RWPE1 (cell line): ENCODE results near the gene STXBP6.

Experiments used
- CTCF ChIA-PET: fragments of 350-600 bp; sonication (Branson Sonifier 250); formaldehyde crosslinking; extraction: SDS; loops from one replicate; lab custom pipeline; 2021; lab: Yijun Ruan, JAX
- POLR2A ChIA-PET: fragments of 400-600 bp; formaldehyde crosslinking; extraction: SDS; loops from one replicate; lab custom pipeline; 2020; ENCODE audit warnings: antibody characterized with exemption; ENCODE audit not compliant: low non-redundant PET; lab: Yijun Ruan, JAX
- DNase-seq: peaks from one replicate; pipeline ENCODE4 v3.0.0; 2012; ENCODE audit warnings: low spot score
- H3K27ac ChIP-seq: fragments of 450-650 bp; 2 replicates; pipeline ENCODE4 v1.5.1; 2017
- CTCF ChIP-seq: fragments of 450-650 bp; conservative IDR thresholded peaks from 2 replicates; pipeline ENCODE4 v1.5.1; 2017; ENCODE audit warnings: low read depth, mild to moderate bottlenecking

Gene STXBP6

DNA sequence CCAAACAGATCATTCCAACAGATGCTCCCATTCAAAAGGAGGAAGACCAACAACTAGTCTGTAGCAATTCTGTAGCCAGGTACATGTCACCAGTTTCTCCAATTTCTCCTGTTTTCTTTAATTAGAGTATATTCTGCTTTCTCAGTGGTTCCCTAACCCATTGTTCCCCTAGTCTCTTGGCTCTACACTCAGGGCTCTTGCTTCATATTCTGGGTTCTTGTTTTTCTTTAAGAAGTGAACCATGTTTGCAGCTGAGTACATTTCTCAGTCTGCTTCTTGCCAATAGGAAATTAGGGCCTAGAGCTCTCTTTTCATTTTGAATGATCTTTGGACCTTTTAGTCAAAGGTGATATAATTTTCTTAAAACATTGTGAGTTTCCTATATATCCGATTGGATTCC is 29.4 kb upstream of the STXBP6 start:
- CTCF ChIA-PET: no interaction called here

GRCh38 chr14:25074099-25074685 is 24.2 kb upstream of the STXBP6 start:
- TF ChIP-seq CTCF: no peak
- DNase-seq: no peak
- CTCF ChIA-PET: no interaction called here
- POLR2A ChIA-PET: no interaction called here
- no peak overlapping the region for H3K27ac ChIP-seq

More for the DNA sequence above, 29.4 kb upstream of the STXBP6 start:
- POLR2A ChIA-PET: no interaction called here
- no peak for TF ChIP-seq CTCF
- H3K27ac ChIP-seq: no peak overlapping the region
- DNase-seq: no peak

- DNase-seq: no peak
- CTCF ChIA-PET: no interaction called here
- TF ChIP-seq CTCF: no peak
- H3K27ac ChIP-seq: no peak overlapping the region
- POLR2A ChIA-PET: no interaction called here
These were observed 19.9 kb upstream of the STXBP6 start for GRCh38 chr14:25069879-25070278.

DNA sequence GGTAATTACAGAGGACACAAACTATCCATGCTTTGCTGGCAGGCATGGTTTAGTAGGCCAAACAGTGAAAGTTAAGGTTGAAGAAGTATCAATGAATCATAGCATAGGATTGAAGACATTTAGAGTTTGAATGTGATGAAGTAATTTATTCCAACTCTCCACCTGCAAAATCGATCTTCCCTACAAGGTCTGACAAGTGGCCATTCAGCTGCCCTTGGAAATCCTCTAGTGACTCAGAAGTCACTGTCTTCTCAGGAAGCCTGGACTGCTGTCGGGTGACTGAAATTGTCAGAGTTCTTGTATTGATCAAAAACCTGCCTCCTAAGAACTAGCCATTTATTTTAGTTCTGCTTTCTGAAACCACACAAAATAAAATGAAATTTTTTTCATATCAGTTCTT is 17.7 kb upstream of the STXBP6 start:
- TF ChIP-seq CTCF: no peak
- ChIA-PET POLR2A (no interaction called here), CTCF (no interaction called here)
- no peak overlapping the region for H3K27ac ChIP-seq
- DNase-seq: no peak

GRCh38 chr14:25062022-25062321 is 12.0 kb upstream of the STXBP6 start:
- DNase-seq: no peak
- TF ChIP-seq CTCF: no peak
- ChIA-PET CTCF (no interaction called here), POLR2A (no interaction called here)
- H3K27ac ChIP-seq: no peak overlapping the region

GRCh38 chr14:25056688-25057078 is 6.7 kb upstream of the STXBP6 start:
- no peak for TF ChIP-seq CTCF
- ChIA-PET POLR2A (no interaction called here), CTCF (interaction anchor here (0.6 kb wide), 1 partner anchor 41 kb away, joined by 3 read pairs; no protein-coding TSS in a partner anchor)
- DNase-seq: no peak
- no peak overlapping the region for H3K27ac ChIP-seq
